Effector CD8-positive, alpha-beta T cell (primary cell): ENCODE results near the gene ORC3.
"Not testable (repeated sequence)": the region's sequence is repeated elsewhere in the genome, so short reads cannot be mapped to it uniquely, and the experiment has no call there.

Source experiments
- DNase-seq: peaks from one replicate; lab custom pipeline; 2025; lab: John Stamatoyannopoulos, UW

Gene ORC3

GRCh38 chr6:87696817-87697216, 106.9 kb downstream of the ORC3 start:
- DNase-seq: not testable (repeated sequence)

- DNase-seq: no peak
These were observed 107.9 kb downstream of the ORC3 start for GRCh38 chr6:87697581-87698546.

GRCh38 chr6:87698547-87699006, 108.6 kb downstream of the ORC3 start:
- no peak for DNase-seq

- DNase-seq: no peak
These were observed 109.6 kb downstream of the ORC3 start for GRCh38 chr6:87699576-87699975.

- DNase-seq: no peak
These were observed 110.7 kb downstream of the ORC3 start for GRCh38 chr6:87700397-87701343.

- no peak for DNase-seq
These were observed 111.4 kb downstream of the ORC3 start for GRCh38 chr6:87701344-87701675.

GRCh38 chr6:87701676-87702588, 112.0 kb downstream of the ORC3 start, which contains the start of gene AKIRIN2:
AKIRIN2 (minus strand) TSS chr6:87702233; CDS start chr6:87701684, 549 bp downstream.
- peak; percentile 95 for DNase-seq

- no peak for DNase-seq
These were observed 112.6 kb downstream of the ORC3 start for GRCh38 chr6:87702589-87702945.

- DNase-seq: not testable (repeated sequence)
These were observed 113.1 kb downstream of the ORC3 start for GRCh38 chr6:87703039-87703438.

- DNase-seq: no peak
These were observed 115.2 kb downstream of the ORC3 start for GRCh38 chr6:87705070-87705691.

GRCh38 chr6:87706187-87706966, 116.4 kb downstream of the ORC3 start:
- no peak for DNase-seq

- DNase-seq: not testable (repeated sequence)
These were observed 118.9 kb downstream of the ORC3 start for GRCh38 chr6:87708581-87709427.

- DNase-seq: no peak
These were observed 120.2 kb downstream of the ORC3 start for GRCh38 chr6:87710090-87710489.

GRCh38 chr6:87712713-87713112, 122.8 kb downstream of the ORC3 start:
- DNase-seq: not testable (repeated sequence)

- DNase-seq: no peak
These were observed 124.3 kb downstream of the ORC3 start for GRCh38 chr6:87714093-87714842.
